ENCODE measurements around the gene TRAPPC2L. TPM values are rescaled to one million over a fixed set of nuclear protein-coding genes. Genes with fewer than 3 reads are reported as not detected.

TRAPPC2L gene
- total and polyA plus RNA-seq, 2 experiments from 2014 or later = 59.3 to 167 TPM

- H3K4me3 Mint-ChIP-seq = no peak overlapping the region
- no peak overlapping the region for H3K27ac Mint-ChIP-seq
- no peaks in the 10 kb centered on the region for H3K9me3 Mint-ChIP-seq
- Histone ChIP-seq H3K27me3 (ENCODE audit: insufficient read depth) (no peaks in the 10 kb centered on the region), H3K4me3 (no peak overlapping the region), H4K20me1 (replicated peaks; ENCODE audit: insufficient read depth) (no peaks in the 10 kb centered on the region), H2AFZ (no peak overlapping the region), H3K4me1 (ENCODE audit: insufficient read depth) (no peaks in the 10 kb centered on the region), H3F3A (replicated peaks; ENCODE audit: low read depth) (no peaks in the 10 kb centered on the region), H3K36me3 (ENCODE audit: insufficient read depth) (no peaks in the 10 kb centered on the region), H3K79me2 (replicated peaks; ENCODE audit: insufficient read depth) (no peaks in the 10 kb centered on the region), H3K27ac (ENCODE audit: low read depth) (no peak overlapping the region), H3K4me2 (no peak overlapping the region), H3K9me2 (ENCODE audit: insufficient read depth) (no peaks in the 10 kb centered on the region)
- ATAC-seq = no peak
- no peak for TF ChIP-seq ZNF114 (CRISPR knock-in tag; IDR thresholded peaks at IDR 0.05)
- TF ChIP-seq CREB1 (CRISPR knock-in tag; IDR thresholded peaks at IDR 0.05; ENCODE audit: low read depth) = no peak
- no peak for TF ChIP-seq ETS1 (IDR thresholded peaks at IDR 0.05)
- TF ChIP-seq EZH2phosphoT487 (IDR thresholded peaks at IDR 0.05; ENCODE audit: unreplicated experiment) = no peak
- TF ChIP-seq EZH2 (IDR thresholded peaks at IDR 0.05; ENCODE audit: low read depth, unreplicated experiment) = no peak
- TF ChIP-seq REST (IDR thresholded peaks at IDR 0.05; ENCODE audit: unreplicated experiment) = no peak
- 0 out of 3 replicates have a peak, but pooled peaks cover 3% of the 10 kb centered on the region for H3K4me1 Mint-ChIP-seq
- H3K36me3 Mint-ChIP-seq (ENCODE audit: low read depth) = peaks cover 9% of the 10 kb centered on the region; the same call in 2 of the 3 replicates
- H3K27me3 Mint-ChIP-seq (ENCODE audit: insufficient read depth, low read depth, poor library complexity) = peaks cover 10% of the 10 kb centered on the region
- no peak for DNase-seq (ENCODE audit: low spot score)
Measured at GRCh38 chr16:88846088-88846487, 10.8 kb upstream of the TRAPPC2L start.

GRCh38 chr16:88847654-88848053, 9.3 kb upstream of the TRAPPC2L start:
- Histone ChIP-seq H3K4me1 (ENCODE audit: insufficient read depth) (no peaks in the 10 kb centered on the region), H3K4me2 (no peak overlapping the region), H3K9me2 (ENCODE audit: insufficient read depth) (no peaks in the 10 kb centered on the region), H3K36me3 (ENCODE audit: insufficient read depth) (no peaks in the 10 kb centered on the region), H3K27me3 (ENCODE audit: insufficient read depth) (no peaks in the 10 kb centered on the region), H3K79me2 (replicated peaks; ENCODE audit: insufficient read depth) (no peaks in the 10 kb centered on the region), H3K4me3 (no peak overlapping the region), H4K20me1 (replicated peaks; ENCODE audit: insufficient read depth) (no peaks in the 10 kb centered on the region), H3F3A (replicated peaks; ENCODE audit: low read depth) (no peaks in the 10 kb centered on the region), H3K27ac (ENCODE audit: low read depth) (no peak overlapping the region), H2AFZ (no peak overlapping the region)
- Mint-ChIP-seq H3K4me1 (0 out of 3 replicates have a peak, but pooled peaks cover 3% of the 10 kb centered on the region), H3K9me3 (peaks cover 11% of the 10 kb centered on the region; the same call in 1 of the 3 replicates), H3K27ac (no peak overlapping the region), H3K4me3 (no peak overlapping the region), H3K27me3 (ENCODE audit: insufficient read depth, low read depth, poor library complexity) (peaks cover 7% of the 10 kb centered on the region), H3K36me3 (ENCODE audit: low read depth) (peaks cover 24% of the 10 kb centered on the region)
- DNase-seq (ENCODE audit: low spot score) (no peak), ATAC-seq (no peak)
- TF ChIP-seq ZNF114 (CRISPR knock-in tag; IDR thresholded peaks at IDR 0.05) = no peak
- no peak for TF ChIP-seq ZNF331 (CRISPR knock-in tag; IDR thresholded peaks at IDR 0.05; ENCODE audit: low read depth)
- no peak for TF ChIP-seq ZNF462 (CRISPR knock-in tag; IDR thresholded peaks at IDR 0.05)
